Measurements from ENCODE around the gene PTS.
"Not testable (repeated sequence)": the region's sequence is repeated elsewhere in the genome, so short reads cannot be mapped to it uniquely, and the experiment has no call there.

PTS gene

GRCh38 chr11:112226062-112226830 lies at the start of gene PTS:
PTS (plus strand) TSS chr11:112226428; CDS start chr11:112226444, 16 bp downstream.
- peak; percentile 74 to 79 for DNase-seq

- no peak for DNase-seq
These were observed 48.6 kb upstream of the PTS start for GRCh38 chr11:112177589-112177988.

DNA sequence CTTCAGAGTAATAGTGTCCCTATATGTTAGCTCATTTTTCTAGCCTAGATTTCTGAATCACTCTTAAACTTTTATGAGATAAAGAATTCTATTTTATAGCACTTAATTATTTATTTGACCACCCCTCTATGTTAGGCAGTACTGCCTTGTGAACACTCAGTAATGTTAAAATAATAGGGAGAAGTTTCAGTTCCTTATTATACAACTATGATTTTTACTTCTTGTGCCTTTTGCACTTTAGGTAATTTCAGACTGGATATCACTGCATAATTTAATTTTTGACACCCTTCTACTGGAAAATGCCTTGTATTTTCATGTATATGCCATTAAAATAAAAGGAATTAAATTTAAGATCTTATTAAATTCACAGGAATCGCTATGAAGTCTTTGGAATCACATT lies 47.8 kb upstream of the PTS start:
- no peak for DNase-seq

GRCh38 chr11:112178936-112179335 lies 47.3 kb upstream of the PTS start:
- no peak for DNase-seq

- DNase-seq = no peak
These were observed 46.6 kb upstream of the PTS start for GRCh38 chr11:112179601-112180000.

DNA sequence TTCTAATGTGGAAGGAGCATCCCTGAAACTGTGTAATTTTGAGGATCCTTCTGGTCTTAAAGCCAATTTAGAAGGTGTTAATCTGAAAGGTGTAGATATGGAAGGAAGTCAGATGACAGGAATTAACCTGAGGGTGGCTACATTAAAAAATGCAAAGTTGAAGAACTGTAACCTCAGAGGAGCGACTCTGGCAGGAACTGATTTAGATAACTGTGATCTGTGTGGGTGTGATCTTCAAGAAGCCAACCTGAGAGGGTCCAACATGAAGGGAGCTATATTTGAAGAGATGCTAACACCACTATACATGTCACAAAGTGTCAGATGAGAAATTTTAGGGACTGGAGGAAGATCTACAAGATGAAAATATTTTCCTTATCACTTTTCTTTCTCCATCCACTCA lies 43.4 kb upstream of the PTS start:
- DNase-seq = no peak

GRCh38 chr11:112185883-112186282 lies 40.3 kb upstream of the PTS start:
- DNase-seq = no peak

GRCh38 chr11:112186304-112186703 lies 39.9 kb upstream of the PTS start:
- DNase-seq = no peak

DNA sequence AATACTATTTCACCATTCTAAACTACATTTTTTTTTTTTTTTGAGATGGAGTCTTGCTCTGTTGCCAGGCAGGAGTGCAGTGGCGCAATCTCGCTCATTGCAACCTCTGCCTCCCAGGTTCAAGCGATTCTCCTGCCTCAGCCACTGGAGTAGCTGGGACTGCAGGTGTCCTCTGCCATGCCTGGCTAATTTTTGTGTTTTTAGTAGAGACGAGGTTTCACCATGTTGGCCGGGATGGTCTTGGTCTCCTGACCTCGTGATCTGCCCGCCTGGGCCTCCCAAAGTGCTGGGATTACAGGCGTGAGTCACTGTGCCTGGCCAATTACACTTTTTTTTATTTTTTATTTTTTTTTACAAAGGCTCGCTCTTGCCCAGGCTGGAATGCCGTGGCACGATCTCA lies 31.1 kb upstream of the PTS start:
- DNase-seq = not testable (repeated sequence)

GRCh38 chr11:112195951-112196351 lies 30.3 kb upstream of the PTS start:
- DNase-seq = no peak

DNA sequence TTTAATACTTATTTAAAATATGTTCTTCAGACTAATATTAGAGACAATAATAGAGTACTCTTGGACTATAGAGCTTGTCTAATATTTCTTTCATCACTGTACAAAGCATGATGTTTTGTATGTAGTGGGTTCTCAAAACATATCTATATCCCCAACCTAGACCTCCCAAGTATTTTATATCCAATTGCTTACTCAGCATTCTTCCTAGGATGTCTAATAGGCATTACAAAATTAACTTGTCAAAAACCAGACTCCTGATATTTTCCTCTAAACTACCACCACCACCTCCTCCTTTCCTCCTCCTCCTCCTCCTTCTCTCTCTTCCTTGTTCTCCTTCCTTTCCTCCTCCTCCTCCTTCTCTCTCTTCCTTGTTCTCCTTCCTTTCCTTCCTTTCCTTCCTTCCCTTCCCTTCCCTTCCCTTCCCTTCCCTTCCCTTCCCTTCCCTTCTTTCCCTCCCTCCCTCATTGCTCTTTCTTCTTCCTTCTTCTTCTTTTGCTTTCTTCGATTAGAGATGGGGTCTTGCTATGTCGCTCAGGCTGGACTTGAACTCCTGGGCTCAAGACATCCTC lies 29.6 kb upstream of the PTS start:
- DNase-seq = no peak

GRCh38 chr11:112199101-112199500 lies 27.1 kb upstream of the PTS start:
- DNase-seq = not testable (repeated sequence)

GRCh38 chr11:112200252-112200651 lies 26.0 kb upstream of the PTS start:
- no peak for DNase-seq

- DNase-seq = no peak
These were observed 20.2 kb upstream of the PTS start for GRCh38 chr11:112206071-112206470.

GRCh38 chr11:112210890-112211289 lies 15.3 kb upstream of the PTS start:
- DNase-seq = no peak

GRCh38 chr11:112211536-112211935 lies 14.7 kb upstream of the PTS start:
- DNase-seq = peak in 1 of 2 donors; percentile 14

DNA sequence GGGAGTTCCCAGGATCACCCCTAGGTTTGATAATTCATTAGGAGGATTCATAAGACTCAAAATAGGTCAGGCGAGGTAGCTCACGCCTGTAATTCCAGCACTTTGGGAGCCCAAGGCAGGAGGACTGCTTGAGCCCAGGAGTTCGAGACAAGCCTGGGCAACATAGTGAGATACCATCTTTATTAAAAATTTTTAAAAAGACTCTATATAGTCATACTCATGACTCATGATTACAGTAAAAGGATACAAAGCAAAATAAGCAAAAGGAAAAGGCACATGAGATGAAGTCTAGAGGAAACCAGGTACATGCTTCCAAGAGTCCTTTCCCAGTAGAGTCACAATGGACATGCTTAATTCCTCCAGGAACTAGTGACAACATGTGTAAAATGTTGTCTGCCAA lies 13.9 kb upstream of the PTS start:
- DNase-seq = no peak

DNA sequence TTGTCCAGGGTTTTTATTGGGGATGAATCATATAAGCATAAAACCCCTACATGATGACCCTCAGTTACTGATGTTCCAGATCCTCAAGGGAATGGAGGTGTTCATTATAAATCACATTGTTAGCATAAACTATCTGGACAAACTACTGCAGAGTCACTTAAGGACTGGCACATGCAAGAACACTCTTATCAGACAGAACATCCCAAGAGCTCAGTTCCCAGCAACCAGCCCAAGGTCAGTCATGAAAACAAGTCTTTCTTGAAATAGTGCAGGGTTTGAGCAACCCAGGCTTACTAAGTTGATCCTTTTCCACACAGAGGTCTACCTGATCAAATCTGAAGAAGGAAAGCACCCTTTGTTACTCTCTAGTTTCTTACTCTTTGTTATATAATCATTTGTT lies 13.5 kb upstream of the PTS start:
- no peak for DNase-seq

DNA sequence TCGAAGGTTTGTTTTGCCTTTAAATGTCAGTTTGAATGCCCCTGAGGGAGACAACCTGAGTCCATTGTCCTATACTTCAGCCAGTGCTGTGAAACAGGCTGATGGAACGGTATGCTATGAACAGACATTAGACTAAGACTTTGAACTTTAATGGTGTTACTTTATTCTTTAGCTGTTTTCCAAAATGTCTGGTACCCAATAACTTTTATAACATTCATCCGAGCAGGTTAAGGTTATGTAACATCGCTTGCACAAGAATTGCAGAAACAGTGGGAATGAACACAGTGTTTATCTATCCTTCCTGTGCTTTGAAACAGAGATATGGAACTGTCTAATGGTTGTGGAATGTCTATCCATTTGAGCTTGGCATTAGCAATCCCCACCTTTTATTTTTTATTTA lies 12.5 kb upstream of the PTS start:
- DNase-seq = no peak

DNA sequence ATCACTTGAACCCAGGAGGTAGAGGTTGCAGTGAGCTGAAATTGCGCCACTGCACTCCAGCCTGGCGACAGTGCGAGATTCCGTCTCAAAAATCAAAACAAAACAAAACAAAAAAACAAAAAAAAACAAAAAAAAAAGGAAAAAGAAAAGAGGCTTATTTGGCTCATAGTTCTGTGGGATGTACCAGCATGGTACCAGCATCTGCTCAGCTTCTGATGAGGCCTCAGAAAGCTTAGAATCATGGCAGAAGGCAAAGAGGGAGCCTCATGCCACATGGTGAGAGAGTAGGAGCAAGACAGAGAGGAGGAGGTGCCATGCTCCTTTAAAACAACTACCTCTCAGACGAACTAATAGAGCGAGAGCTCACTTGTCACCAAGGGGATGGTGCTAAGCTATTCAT lies 10.6 kb upstream of the PTS start:
- DNase-seq = no peak

DNA sequence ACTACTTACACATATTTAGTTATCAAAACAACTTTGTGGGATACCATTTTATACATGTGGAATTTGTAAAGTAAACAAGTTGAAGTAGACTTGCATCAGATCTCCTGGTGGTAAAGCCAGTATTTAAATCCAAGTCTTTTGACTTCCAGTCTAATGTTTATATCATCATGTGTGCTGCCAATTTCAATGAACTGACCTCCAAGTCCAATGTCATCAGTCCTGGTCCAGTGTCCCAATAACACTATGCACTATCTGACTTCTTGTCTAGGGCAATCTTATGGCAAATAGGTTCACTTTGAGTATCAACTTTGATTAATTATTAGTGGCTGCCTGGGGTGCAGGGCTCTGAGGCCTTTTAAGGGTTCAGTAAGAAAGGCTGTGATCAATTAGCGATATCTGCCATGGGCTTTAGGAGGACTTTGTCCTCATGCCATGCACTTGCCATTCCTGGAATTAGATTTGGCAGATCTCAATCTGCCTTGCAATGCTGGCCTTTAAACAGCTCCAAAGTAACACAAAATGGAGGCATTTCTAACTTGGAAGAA lies 9.6 kb upstream of the PTS start:
- DNase-seq = no peak

GRCh38 chr11:112219476-112220232 lies 6.6 kb upstream of the PTS start:
- DNase-seq = peak; percentile 33 to 49

DNA sequence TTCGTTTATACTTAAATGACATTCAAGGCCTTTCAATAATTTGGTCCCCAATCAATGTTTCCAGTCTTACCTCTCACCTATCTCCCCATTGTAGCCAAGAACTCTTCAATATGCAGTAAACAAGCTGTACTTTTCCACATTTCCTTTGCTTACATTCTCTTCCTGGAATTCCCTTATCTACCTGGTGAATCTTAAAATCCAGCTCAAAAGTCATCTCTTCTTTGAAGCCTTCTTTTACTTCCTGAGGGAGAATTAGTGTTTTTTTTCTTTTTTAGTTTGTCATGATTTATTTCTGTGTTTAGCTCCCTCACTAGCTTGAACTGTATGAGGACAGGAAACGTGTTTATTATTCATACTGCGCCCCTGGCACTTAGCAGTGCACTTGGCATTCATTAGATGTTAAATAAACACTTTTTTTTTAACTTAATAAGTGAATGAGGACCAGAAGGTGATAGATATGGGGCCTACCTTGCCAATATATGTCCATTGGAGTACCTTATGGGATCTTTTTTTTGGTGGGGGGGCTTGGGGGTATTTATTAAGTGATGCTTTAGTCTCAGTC lies 4.9 kb upstream of the PTS start:
- no peak for DNase-seq
